Activated T-helper 17 cell treated with anti-CD3 and anti-CD28 coated beads, Interleukin-2, amount 50 U/mL, for 72 hours (primary cell): ENCODE data around the gene FIZ1. TPM values are rescaled to one million over a fixed set of nuclear protein-coding genes. Genes with fewer than 3 reads are reported as not detected.

Experiments used
- ATAC-seq: fragments of 150-1000 bp; cut with Tn5 transposase; replicated peaks from 2 replicates; pipeline ENCODE4 v1.10.0; 2021; ENCODE audit warnings: mild to moderate bottlenecking, moderate library complexity
- H3K27ac Mint-ChIP-seq: one replicate; pipeline ENCODE4 v1.8.0; 2022; ENCODE audit warnings: mixed read lengths
- H3K27me3 Mint-ChIP-seq: one replicate; pipeline ENCODE4 v1.8.0; 2022; ENCODE audit warnings: mixed read lengths
- H3K36me3 Mint-ChIP-seq: one replicate; pipeline ENCODE4 v1.8.0; 2022; ENCODE audit warnings: low read depth, mild to moderate bottlenecking, mixed read lengths
- H3K4me1 Mint-ChIP-seq: one replicate; pipeline ENCODE4 v1.8.0; 2022; ENCODE audit warnings: mixed read lengths
- H3K4me3 Mint-ChIP-seq: one replicate; pipeline ENCODE4 v1.8.0; 2022; ENCODE audit warnings: mild to moderate bottlenecking, mixed read lengths
- H3K9me3 Mint-ChIP-seq: one replicate; pipeline ENCODE4 v1.8.0; 2022; ENCODE audit warnings: mixed read lengths
- total RNA-seq, 2 donors: library from RNA; stranded (reverse); gene quantifications; one replicate each; pipeline ENCODE4 v1.2.3, GENCODE V29; 2022

The FIZ1 gene
- total RNA-seq, 2 donors from 2014 or later, result 8.7 to 12.9 TPM

- peaks cover 73% of the 10 kb centered on the region for H3K36me3 Mint-ChIP-seq
- peaks cover 3% of the 10 kb centered on the region for H3K9me3 Mint-ChIP-seq
- H3K27me3 Mint-ChIP-seq, result no peaks in the 10 kb centered on the region
- H3K4me3 Mint-ChIP-seq, result peak within 1 kb of the TSS; percentile 96
- peaks cover 42% of the 10 kb centered on the region for H3K4me1 Mint-ChIP-seq
- H3K27ac Mint-ChIP-seq, result peak within 1 kb of the TSS; percentile 89
- peak; percentile 13 for ATAC-seq
Measured at GRCh38 chr19:55640577-55641425, 41.5 kb upstream of the FIZ1 start, which contains the start of gene ZNF580. Gene ZNF580 (plus strand): TSS chr19:55641002. CDS start chr19:55642509, 1,507 bp downstream.

GRCh38 chr19:55640043-55640576, 40.8 kb upstream of the FIZ1 start:
- H3K36me3 Mint-ChIP-seq, result peaks cover 73% of the 10 kb centered on the region
- H3K4me3 Mint-ChIP-seq, result peak overlapping the region; percentile 96
- peaks cover 3% of the 10 kb centered on the region for H3K9me3 Mint-ChIP-seq
- H3K27ac Mint-ChIP-seq, result peak overlapping the region; percentile 75
- H3K27me3 Mint-ChIP-seq, result no peaks in the 10 kb centered on the region
- peaks cover 48% of the 10 kb centered on the region for H3K4me1 Mint-ChIP-seq
- ATAC-seq, result peak; percentile 7

GRCh38 chr19:55638864-55639359, 39.6 kb upstream of the FIZ1 start:
- H3K27me3 Mint-ChIP-seq, result no peaks in the 10 kb centered on the region
- no peak for ATAC-seq
- H3K4me3 Mint-ChIP-seq, result peak overlapping the region; percentile 96

DNA sequence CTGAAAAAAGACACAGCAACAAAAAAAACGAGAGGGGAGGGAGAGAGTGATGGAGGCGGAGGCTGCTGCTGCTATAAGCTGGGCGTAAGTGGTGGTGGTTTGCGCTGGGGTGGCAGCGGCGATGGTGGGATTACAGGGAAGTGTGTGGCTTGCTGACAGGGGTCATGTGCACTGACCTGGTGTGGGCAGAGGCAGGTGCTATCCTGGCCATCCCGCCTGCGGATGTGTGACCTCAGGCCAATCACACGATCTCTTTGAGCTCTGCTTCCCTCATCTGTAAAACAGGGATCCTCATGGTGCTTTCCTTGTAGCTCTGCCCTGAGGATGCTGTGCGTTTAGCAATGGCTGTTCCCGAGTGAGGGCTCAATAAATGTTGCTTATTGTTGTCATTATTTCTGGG, 38.2 kb upstream of the FIZ1 start:
- no peak for ATAC-seq
- Mint-ChIP-seq H3K27ac (peak overlapping the region; percentile 57), H3K36me3 (peaks cover 55% of the 10 kb centered on the region), H3K9me3 (peaks cover 3% of the 10 kb centered on the region), H3K27me3 (no peaks in the 10 kb centered on the region), H3K4me1 (peaks cover 52% of the 10 kb centered on the region), H3K4me3 (peak overlapping the region; percentile 96)

More at GRCh38 chr19:55638864-55639359, 39.6 kb upstream of the FIZ1 start:
- no peak overlapping the region for H3K27ac Mint-ChIP-seq
- peaks cover 3% of the 10 kb centered on the region for H3K9me3 Mint-ChIP-seq
- H3K4me1 Mint-ChIP-seq, result peaks cover 54% of the 10 kb centered on the region
- peaks cover 67% of the 10 kb centered on the region for H3K36me3 Mint-ChIP-seq

DNA sequence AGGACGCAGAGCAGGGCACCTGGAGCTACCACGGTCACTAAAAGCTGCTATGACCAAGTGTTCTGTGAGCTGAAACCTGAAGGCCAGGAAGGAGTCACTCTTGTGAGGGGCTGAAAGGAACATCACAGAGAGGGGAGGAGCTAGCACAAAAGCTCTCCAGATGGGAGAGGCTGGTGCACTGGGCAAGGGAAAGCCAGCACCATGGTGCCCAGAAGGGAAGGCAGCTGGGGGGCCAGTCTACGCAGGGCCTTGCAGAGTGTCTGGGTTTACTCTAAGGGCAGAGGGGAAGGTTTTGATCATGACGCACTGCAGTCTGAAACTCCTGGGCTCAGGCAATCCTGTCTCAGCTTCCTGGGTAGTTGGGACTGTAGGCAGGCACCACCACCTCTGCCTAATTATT, 37.4 kb upstream of the FIZ1 start:
- ATAC-seq, result no peak

GRCh38 chr19:55635856-55636440, 36.6 kb upstream of the FIZ1 start:
- no peaks in the 10 kb centered on the region for H3K27me3 Mint-ChIP-seq
- H3K9me3 Mint-ChIP-seq, result peaks cover 3% of the 10 kb centered on the region
- H3K27ac Mint-ChIP-seq, result peak overlapping the region; percentile 100
- H3K4me1 Mint-ChIP-seq, result peaks cover 50% of the 10 kb centered on the region
- H3K4me3 Mint-ChIP-seq, result peak overlapping the region; percentile 96
- ATAC-seq, result no peak
- H3K36me3 Mint-ChIP-seq, result peaks cover 43% of the 10 kb centered on the region

More for the DNA sequence above, 37.4 kb upstream of the FIZ1 start:
- H3K4me1 Mint-ChIP-seq, result peaks cover 54% of the 10 kb centered on the region
- H3K36me3 Mint-ChIP-seq, result peaks cover 49% of the 10 kb centered on the region
- no peaks in the 10 kb centered on the region for H3K27me3 Mint-ChIP-seq
- peak overlapping the region; percentile 96 for H3K4me3 Mint-ChIP-seq
- H3K9me3 Mint-ChIP-seq, result peaks cover 3% of the 10 kb centered on the region
- H3K27ac Mint-ChIP-seq, result peak overlapping the region; percentile 100

DNA sequence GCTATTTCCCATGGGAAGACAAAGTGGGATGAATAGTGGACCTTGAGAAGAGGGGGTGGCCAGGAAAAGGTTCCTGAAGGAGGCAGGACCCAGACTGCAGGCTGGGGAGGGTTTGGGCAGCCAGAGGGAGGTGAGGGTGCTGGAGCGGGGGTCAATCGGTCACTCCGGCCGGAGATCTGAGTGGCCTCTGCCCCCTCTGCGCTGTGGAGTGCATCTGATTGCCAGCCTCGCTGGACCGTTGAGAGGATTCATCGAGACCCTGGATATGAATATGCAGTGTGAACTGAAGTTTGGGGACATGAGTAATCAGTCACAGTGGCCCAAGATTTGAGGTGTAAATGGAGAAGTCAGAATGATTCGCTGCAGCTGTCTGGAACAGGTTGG, 36.0 kb upstream of the FIZ1 start:
- ATAC-seq, result peak; percentile 41
- peaks cover 50% of the 10 kb centered on the region for H3K4me1 Mint-ChIP-seq
- H3K27me3 Mint-ChIP-seq, result no peaks in the 10 kb centered on the region

GRCh38 chr19:55633861-55634260, 34.5 kb upstream of the FIZ1 start:
- Mint-ChIP-seq H3K27me3 (no peaks in the 10 kb centered on the region), H3K9me3 (no peaks in the 10 kb centered on the region), H3K27ac (no peak overlapping the region), H3K4me1 (peaks cover 47% of the 10 kb centered on the region), H3K36me3 (peaks cover 34% of the 10 kb centered on the region), H3K4me3 (peak overlapping the region; percentile 96)
- ATAC-seq, result no peak

More for the DNA sequence above, 36.0 kb upstream of the FIZ1 start:
- Mint-ChIP-seq H3K4me3 (peak overlapping the region; percentile 96), H3K36me3 (peaks cover 40% of the 10 kb centered on the region), H3K9me3 (peaks cover 3% of the 10 kb centered on the region), H3K27ac (peak overlapping the region; percentile 100)

DNA sequence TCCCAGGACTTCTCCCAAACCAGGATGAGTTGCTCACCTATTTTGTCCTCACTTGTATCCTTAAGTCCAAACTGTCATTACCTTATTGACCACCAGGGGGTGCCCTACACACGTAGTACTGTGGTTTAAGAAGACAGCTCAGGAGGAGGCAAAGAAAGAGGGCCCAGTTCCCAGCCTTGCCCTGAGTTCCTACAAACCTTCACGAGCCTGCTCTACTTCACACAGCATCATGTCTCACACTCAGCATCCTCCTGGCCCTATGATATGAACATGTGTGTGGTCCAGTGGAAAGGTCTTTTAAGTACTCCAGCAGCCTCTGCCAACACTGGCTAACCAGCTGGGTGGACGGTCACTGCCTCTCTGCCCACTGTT, 33.1 kb upstream of the FIZ1 start:
- H3K4me3 Mint-ChIP-seq, result peak overlapping the region; percentile 36
- peak overlapping the region; percentile 15 for H3K27ac Mint-ChIP-seq
- no peaks in the 10 kb centered on the region for H3K9me3 Mint-ChIP-seq
- peaks cover 38% of the 10 kb centered on the region for H3K4me1 Mint-ChIP-seq
- peak; percentile 54 for ATAC-seq
- peaks cover 23% of the 10 kb centered on the region for H3K36me3 Mint-ChIP-seq
- no peaks in the 10 kb centered on the region for H3K27me3 Mint-ChIP-seq

GRCh38 chr19:55626350-55626749, 27.0 kb upstream of the FIZ1 start:
- Mint-ChIP-seq H3K9me3 (no peaks in the 10 kb centered on the region), H3K27me3 (no peaks in the 10 kb centered on the region), H3K4me3 (peak overlapping the region; percentile 59), H3K36me3 (peaks cover 7% of the 10 kb centered on the region), H3K27ac (peak overlapping the region; percentile 29), H3K4me1 (peaks cover 25% of the 10 kb centered on the region)
- ATAC-seq, result peak; percentile 82

DNA sequence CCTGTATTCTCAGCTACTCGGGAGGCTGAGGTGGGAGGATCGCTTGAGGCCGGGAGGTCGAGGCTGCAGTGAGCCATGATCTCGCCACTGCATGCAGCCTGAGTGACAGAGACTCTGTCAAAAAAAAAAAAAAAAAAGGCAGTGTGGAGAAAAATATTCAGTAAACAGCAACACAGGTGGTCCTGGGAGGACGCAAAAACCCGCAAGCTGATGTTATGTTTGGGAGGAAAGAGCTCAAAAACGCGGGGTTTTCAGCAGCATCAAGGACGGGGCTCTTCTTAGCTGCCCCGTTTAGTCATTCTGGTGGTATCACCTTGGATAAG, 25.6 kb upstream of the FIZ1 start:
- Mint-ChIP-seq H3K27ac (peak overlapping the region; percentile 90), H3K9me3 (no peaks in the 10 kb centered on the region), H3K27me3 (no peaks in the 10 kb centered on the region), H3K4me1 (peaks cover 25% of the 10 kb centered on the region), H3K4me3 (peak overlapping the region; percentile 77), H3K36me3 (peaks cover 7% of the 10 kb centered on the region)
- no peak for ATAC-seq

GRCh38 chr19:55624109-55625003, 25.0 kb upstream of the FIZ1 start, which contains the start of gene ZNF784:
Gene ZNF784 (minus strand): TSS chr19:55624566. CDS start chr19:55624561, 5 bp downstream.
- H3K4me3 Mint-ChIP-seq, result peak within 1 kb of the TSS; percentile 77
- no peaks in the 10 kb centered on the region for H3K27me3 Mint-ChIP-seq
- peak within 1 kb of the TSS; percentile 90 for H3K27ac Mint-ChIP-seq
- H3K4me1 Mint-ChIP-seq, result peaks cover 25% of the 10 kb centered on the region
- H3K9me3 Mint-ChIP-seq, result no peaks in the 10 kb centered on the region
- H3K36me3 Mint-ChIP-seq, result peaks cover 7% of the 10 kb centered on the region
- peak; percentile 69 for ATAC-seq

GRCh38 chr19:55623561-55623960, 24.2 kb upstream of the FIZ1 start:
- Mint-ChIP-seq H3K4me1 (peaks cover 25% of the 10 kb centered on the region), H3K36me3 (peaks cover 7% of the 10 kb centered on the region), H3K4me3 (peak overlapping the region; percentile 77), H3K9me3 (no peaks in the 10 kb centered on the region), H3K27me3 (no peaks in the 10 kb centered on the region), H3K27ac (peak overlapping the region; percentile 90)
- ATAC-seq, result no peak

DNA sequence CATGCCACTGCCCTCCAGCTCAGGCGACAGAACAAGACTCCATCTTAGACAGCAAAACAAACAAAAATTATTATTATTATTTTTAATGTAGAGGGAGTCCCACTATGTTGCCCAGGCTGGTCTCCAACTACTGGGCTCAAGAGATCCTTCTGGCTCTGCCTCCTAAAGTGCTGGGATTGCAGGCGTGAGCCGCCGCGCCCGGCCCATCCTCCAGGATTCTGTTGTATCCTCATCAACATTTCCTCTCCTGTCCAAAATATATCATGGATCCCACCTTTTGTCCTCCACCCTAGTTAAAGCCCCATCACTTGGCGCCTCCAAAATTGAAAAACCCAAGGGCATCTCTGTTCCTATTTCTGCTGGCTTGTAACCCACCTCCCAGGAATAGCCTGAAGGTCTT, 23.8 kb upstream of the FIZ1 start:
- no peak overlapping the region for H3K27ac Mint-ChIP-seq

More for the DNA sequence above, 23.8 kb upstream of the FIZ1 start:
- H3K27me3 Mint-ChIP-seq, result no peaks in the 10 kb centered on the region
- H3K4me1 Mint-ChIP-seq, result peaks cover 25% of the 10 kb centered on the region
- ATAC-seq, result no peak
- no peak overlapping the region for H3K4me3 Mint-ChIP-seq
- peaks cover 7% of the 10 kb centered on the region for H3K36me3 Mint-ChIP-seq
- no peaks in the 10 kb centered on the region for H3K9me3 Mint-ChIP-seq
